ENCODE results near the gene KRT38. TPM values are rescaled to one million over a fixed set of nuclear protein-coding genes. Genes with fewer than 3 reads are reported as not detected.

KRT38 gene
- total RNA-seq, 1 donor from 2014 or later = not detected

- no peak for TF ChIP-seq EZH2 (IDR thresholded peaks at IDR 0.05)
- no peak for TF ChIP-seq CTCF (IDR thresholded peaks at IDR 0.05)
- no peak for TF ChIP-seq EZH2phosphoT487 (IDR thresholded peaks at IDR 0.05)
- Mint-ChIP-seq H3K36me3 (no peaks in the 10 kb centered on the region), H3K27me3 (ENCODE audit: insufficient read depth, low read depth) (no peaks in the 10 kb centered on the region)
These were observed 23.0 kb upstream of the KRT38 start for GRCh38 chr17:41463746-41464145.

GRCh38 chr17:41462705-41463104 is 21.9 kb upstream of the KRT38 start:
- Histone ChIP-seq H3K9ac (no peak overlapping the region), H3F3A (ENCODE audit: low read depth) (no peaks in the 10 kb centered on the region), H3K36me3 (no peaks in the 10 kb centered on the region), H3K27ac (no peak overlapping the region), H3K4me1 (no peaks in the 10 kb centered on the region), H3K9me3 (ENCODE audit: low read depth) (no peaks in the 10 kb centered on the region), H4K20me1 (ENCODE audit: low read depth) (no peaks in the 10 kb centered on the region), H3K79me2 (ENCODE audit: low read depth) (no peaks in the 10 kb centered on the region), H3K4me2 (no peak overlapping the region), H2AFZ (replicated peaks) (no peak overlapping the region), H3K4me3 (no peak overlapping the region), H3K27me3 (no peaks in the 10 kb centered on the region)
- H3K27me3 Mint-ChIP-seq (ENCODE audit: insufficient read depth, low read depth) = peaks cover 6% of the 10 kb centered on the region
- H3K4me1 Mint-ChIP-seq = no peaks in the 10 kb centered on the region
- H3K36me3 Mint-ChIP-seq = no peaks in the 10 kb centered on the region
- no peak for TF ChIP-seq EZH2 (IDR thresholded peaks at IDR 0.05)
- no peak for TF ChIP-seq CTCF (IDR thresholded peaks at IDR 0.05)
- TF ChIP-seq EZH2phosphoT487 (IDR thresholded peaks at IDR 0.05) = no peak
- DNase-seq (ENCODE audit: low spot score) = no peak
- no peak overlapping the region for H3K4me3 Mint-ChIP-seq
- H3K27ac Mint-ChIP-seq = no peak overlapping the region
- H3K9me3 Mint-ChIP-seq = no peaks in the 10 kb centered on the region

More at GRCh38 chr17:41463746-41464145, 23.0 kb upstream of the KRT38 start:
- Mint-ChIP-seq H3K4me1 (no peaks in the 10 kb centered on the region), H3K9me3 (no peaks in the 10 kb centered on the region), H3K27ac (no peak overlapping the region), H3K4me3 (no peak overlapping the region)
- no peaks in the 10 kb centered on the region for H3K9me3 ChIP-seq (ENCODE audit: low read depth)
- H3K27ac ChIP-seq = no peak overlapping the region
- no peak overlapping the region for H3K4me3 ChIP-seq
- no peaks in the 10 kb centered on the region for H3K36me3 ChIP-seq
- H3K4me2 ChIP-seq = no peak overlapping the region
- no peaks in the 10 kb centered on the region for H3K79me2 ChIP-seq (ENCODE audit: low read depth)
- H3K27me3 ChIP-seq = no peaks in the 10 kb centered on the region
- no peak for DNase-seq (ENCODE audit: low spot score)
- H3F3A ChIP-seq (ENCODE audit: low read depth) = no peaks in the 10 kb centered on the region
- H3K9ac ChIP-seq = no peak overlapping the region
- H2AFZ ChIP-seq (replicated peaks) = no peak overlapping the region
- H3K4me1 ChIP-seq = no peaks in the 10 kb centered on the region
- no peaks in the 10 kb centered on the region for H4K20me1 ChIP-seq (ENCODE audit: low read depth)

- Mint-ChIP-seq H3K36me3 (no peaks in the 10 kb centered on the region), H3K4me3 (no peak overlapping the region), H3K27ac (no peak overlapping the region), H3K27me3 (ENCODE audit: insufficient read depth, low read depth) (peaks cover 6% of the 10 kb centered on the region), H3K9me3 (no peaks in the 10 kb centered on the region), H3K4me1 (no peaks in the 10 kb centered on the region)
- H3K4me3 ChIP-seq = no peak overlapping the region
- H3K4me2 ChIP-seq = no peak overlapping the region
- no peaks in the 10 kb centered on the region for H3K79me2 ChIP-seq (ENCODE audit: low read depth)
- no peak overlapping the region for H3K27ac ChIP-seq
- H3K9me3 ChIP-seq (ENCODE audit: low read depth) = no peaks in the 10 kb centered on the region
- H3K9ac ChIP-seq = no peak overlapping the region
- H3K27me3 ChIP-seq = no peaks in the 10 kb centered on the region
- no peak for TF ChIP-seq EZH2 (IDR thresholded peaks at IDR 0.05)
- no peak for TF ChIP-seq EZH2phosphoT487 (IDR thresholded peaks at IDR 0.05)
- no peak for TF ChIP-seq CTCF (IDR thresholded peaks at IDR 0.05)
- no peak overlapping the region for H2AFZ ChIP-seq (replicated peaks)
- H3K4me1 ChIP-seq = no peaks in the 10 kb centered on the region
- H3F3A ChIP-seq (ENCODE audit: low read depth) = no peaks in the 10 kb centered on the region
- H4K20me1 ChIP-seq (ENCODE audit: low read depth) = no peaks in the 10 kb centered on the region
- no peak for DNase-seq (ENCODE audit: low spot score)
- no peaks in the 10 kb centered on the region for H3K36me3 ChIP-seq
These were observed 16.9 kb upstream of the KRT38 start for GRCh38 chr17:41457676-41458075.

Measured in neural progenitor cell (in vitro differentiated cells).